Stomach smooth muscle (tissue), 2 donors: ENCODE measurements around the gene GPRC5C.
A peak's percentile ranks its signal among the peaks of the same experiment; 100 is the strongest.

Experiments used
- H3K27ac ChIP-seq: one replicate; pipeline ENCODE4 v1.7.0; 2013; ENCODE audit warnings: mild to moderate bottlenecking, low read length, inconsistent platforms
- H3K27me3 ChIP-seq, 2 donors: one replicate each; pipeline ENCODE4 v1.7.0; 2013; ENCODE audit warnings: low read length in 2 of 2; ENCODE audit not compliant: insufficient read depth in 2 of 2, control insufficient read depth in 1 of 2
- H3K36me3 ChIP-seq, 2 donors: one replicate each; pipeline ENCODE4 v1.7.0; 2013; ENCODE audit warnings: low read length in 2 of 2; ENCODE audit not compliant: control insufficient read depth in 2 of 2, insufficient read depth in 2 of 2
- H3K4me1 ChIP-seq: one replicate; pipeline ENCODE4 v1.7.0; 2013; ENCODE audit warnings: low read length; ENCODE audit not compliant: control insufficient read depth, insufficient read depth
- H3K4me3 ChIP-seq, 2 donors: one replicate each; pipeline ENCODE4 v1.7.0; 2013; ENCODE audit warnings: low read length in 2 of 2
- H3K9ac ChIP-seq, 2 donors: one replicate each; pipeline ENCODE4 v1.7.0; 2013; ENCODE audit warnings: low read length in 2 of 2, mild to moderate bottlenecking in 1 of 2
- H3K9me3 ChIP-seq, 2 donors: one replicate each; pipeline ENCODE4 v1.7.0; 2013; ENCODE audit warnings: low read length in 2 of 2; ENCODE audit not compliant: control insufficient read depth in 2 of 2
- donor health status: healthy.
- donor health status: Pancreatic carcinoma.

The GPRC5C gene, protein sequence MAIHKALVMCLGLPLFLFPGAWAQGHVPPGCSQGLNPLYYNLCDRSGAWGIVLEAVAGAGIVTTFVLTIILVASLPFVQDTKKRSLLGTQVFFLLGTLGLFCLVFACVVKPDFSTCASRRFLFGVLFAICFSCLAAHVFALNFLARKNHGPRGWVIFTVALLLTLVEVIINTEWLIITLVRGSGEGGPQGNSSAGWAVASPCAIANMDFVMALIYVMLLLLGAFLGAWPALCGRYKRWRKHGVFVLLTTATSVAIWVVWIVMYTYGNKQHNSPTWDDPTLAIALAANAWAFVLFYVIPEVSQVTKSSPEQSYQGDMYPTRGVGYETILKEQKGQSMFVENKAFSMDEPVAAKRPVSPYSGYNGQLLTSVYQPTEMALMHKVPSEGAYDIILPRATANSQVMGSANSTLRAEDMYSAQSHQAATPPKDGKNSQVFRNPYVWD

DNA sequence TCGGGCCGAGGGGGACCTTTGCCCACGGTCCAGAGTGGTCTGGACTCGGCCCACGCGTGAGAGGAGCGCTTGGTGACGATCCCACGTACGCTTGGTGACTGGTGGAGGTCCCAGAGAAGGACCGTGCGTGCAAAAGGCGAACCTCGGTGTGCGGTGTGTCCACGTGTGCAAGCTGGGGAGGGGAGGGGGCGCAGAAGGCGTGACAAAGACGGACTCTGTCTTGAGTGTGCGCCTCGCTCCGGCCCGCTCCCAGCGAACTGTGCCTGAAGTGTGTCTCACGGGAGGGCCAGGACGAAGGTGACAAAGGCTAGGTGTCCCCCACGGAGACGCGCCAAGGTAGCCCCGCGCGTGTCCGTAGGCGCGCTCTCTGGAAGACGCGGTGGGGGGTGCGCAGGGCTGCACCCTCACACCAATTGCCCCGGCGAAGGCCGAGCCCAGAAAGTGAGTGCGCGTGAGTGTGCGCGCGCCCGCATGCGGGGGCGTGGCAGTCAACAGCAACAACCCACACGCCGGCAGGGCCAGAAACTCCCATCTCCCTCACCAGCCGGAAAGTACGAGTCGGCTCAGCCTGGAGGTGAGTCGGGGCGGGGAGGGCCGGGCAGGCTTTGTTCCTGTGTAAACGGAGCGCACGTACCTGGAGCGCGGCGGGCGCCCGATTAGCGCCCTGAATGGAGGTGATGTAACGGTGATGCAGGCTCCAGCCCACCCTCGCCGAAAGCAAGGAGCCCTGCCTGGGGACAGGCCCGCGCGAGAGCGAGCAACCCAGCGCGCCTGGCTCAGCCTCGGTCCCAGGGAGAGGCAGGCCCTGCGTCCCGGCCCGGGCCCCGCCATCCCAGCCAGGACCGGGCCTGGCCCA is at the start of gene GPRC5C:
Gene GPRC5C, plus strand, starts transcription at position 521 of the 856 bp plus-strand sequence. CDS start 7,689 bp downstream, outside the sequence.
- Histone ChIP-seq H3K36me3 (no peaks in the 10 kb centered on the region), H3K27ac (peak within 1 kb of the TSS; percentile 95), H3K27me3 (peaks cover 0 to 3% of the 10 kb centered on the region in 2 donors), H3K4me3 (peak within 1 kb of the TSS; percentile 83 to 88), H3K9ac (peak within 1 kb of the TSS; percentile 77 to 87), H3K4me1 (peaks cover 24% of the 10 kb centered on the region), H3K9me3 (no peaks in the 10 kb centered on the region)

DNA sequence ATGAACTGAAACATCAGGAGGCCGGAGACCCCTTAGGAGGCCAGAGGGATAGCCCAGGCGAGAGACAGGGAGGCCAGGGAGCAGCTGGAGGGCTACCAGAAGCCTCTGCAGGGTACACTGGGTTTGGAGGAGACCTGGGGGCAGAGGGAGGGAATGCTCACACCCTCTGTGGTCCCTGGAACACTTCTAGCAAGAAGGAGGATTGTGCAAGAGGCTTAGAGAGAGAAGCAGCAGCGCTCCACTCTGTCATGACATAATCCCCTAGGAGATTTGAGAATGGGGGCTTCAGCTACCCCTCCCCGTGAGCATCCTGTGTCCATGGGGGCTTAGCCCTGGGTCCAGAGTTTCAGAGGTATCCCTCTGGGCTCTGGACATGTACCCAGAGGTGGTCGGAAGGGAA is 48.7 kb upstream of the GPRC5C start:
- no peak overlapping the region for H3K27ac ChIP-seq
- no peaks in the 10 kb centered on the region for H3K36me3 ChIP-seq
- H3K4me1 ChIP-seq = peaks cover 14% of the 10 kb centered on the region
- no peak overlapping the region for H3K9ac ChIP-seq
- no peaks in the 10 kb centered on the region for H3K27me3 ChIP-seq
- no peaks in the 10 kb centered on the region for H3K9me3 ChIP-seq
- no peak overlapping the region for H3K4me3 ChIP-seq

DNA sequence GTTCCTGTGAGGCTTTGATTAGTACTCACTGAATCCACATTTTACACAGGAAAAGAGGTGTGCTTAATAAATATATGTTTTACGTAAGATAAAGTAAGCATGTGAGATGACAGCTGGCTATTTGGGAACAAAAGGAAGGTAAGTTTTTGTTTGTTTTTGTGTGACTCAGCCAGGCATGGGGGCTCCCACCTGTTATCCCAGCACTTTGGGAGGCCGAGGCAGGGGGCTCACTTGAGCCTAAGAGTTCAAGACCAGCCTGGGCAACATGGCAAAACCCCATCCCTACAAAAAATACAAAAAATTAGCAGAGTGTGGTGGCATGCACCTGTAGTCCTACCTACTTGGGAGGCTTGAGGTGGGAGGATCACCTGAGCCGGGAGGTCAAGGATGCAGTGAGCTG is 46.7 kb upstream of the GPRC5C start:
- Histone ChIP-seq H3K9ac (no peak overlapping the region), H3K4me3 (no peak overlapping the region), H3K36me3 (no peaks in the 10 kb centered on the region), H3K9me3 (no peaks in the 10 kb centered on the region), H3K27ac (no peak overlapping the region), H3K4me1 (peaks cover 4% of the 10 kb centered on the region), H3K27me3 (no peaks in the 10 kb centered on the region)

DNA sequence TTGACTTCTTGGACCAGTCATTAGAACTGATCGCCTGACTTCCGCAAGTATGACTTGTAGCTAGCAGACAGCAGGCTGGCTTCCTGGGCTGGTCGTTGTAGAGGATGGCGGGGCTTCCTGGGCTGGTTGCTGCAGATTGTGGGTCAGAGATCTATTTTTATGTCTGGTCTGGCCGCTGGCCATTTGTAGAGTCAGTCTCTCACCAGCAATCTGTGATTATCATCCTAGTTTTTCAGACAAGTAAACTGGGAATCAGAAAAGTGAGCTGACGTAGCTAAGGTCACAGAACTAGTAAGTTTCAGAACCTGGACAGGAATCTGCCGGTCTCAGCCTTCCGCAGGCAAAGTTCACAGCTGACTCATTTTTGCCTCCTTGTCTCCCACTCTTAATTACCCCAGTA is 45.5 kb upstream of the GPRC5C start:
- Histone ChIP-seq H3K36me3 (no peaks in the 10 kb centered on the region), H3K27ac (no peak overlapping the region), H3K4me3 (no peak overlapping the region), H3K9ac (no peak overlapping the region), H3K27me3 (no peaks in the 10 kb centered on the region), H3K4me1 (no peaks in the 10 kb centered on the region), H3K9me3 (no peaks in the 10 kb centered on the region)

DNA sequence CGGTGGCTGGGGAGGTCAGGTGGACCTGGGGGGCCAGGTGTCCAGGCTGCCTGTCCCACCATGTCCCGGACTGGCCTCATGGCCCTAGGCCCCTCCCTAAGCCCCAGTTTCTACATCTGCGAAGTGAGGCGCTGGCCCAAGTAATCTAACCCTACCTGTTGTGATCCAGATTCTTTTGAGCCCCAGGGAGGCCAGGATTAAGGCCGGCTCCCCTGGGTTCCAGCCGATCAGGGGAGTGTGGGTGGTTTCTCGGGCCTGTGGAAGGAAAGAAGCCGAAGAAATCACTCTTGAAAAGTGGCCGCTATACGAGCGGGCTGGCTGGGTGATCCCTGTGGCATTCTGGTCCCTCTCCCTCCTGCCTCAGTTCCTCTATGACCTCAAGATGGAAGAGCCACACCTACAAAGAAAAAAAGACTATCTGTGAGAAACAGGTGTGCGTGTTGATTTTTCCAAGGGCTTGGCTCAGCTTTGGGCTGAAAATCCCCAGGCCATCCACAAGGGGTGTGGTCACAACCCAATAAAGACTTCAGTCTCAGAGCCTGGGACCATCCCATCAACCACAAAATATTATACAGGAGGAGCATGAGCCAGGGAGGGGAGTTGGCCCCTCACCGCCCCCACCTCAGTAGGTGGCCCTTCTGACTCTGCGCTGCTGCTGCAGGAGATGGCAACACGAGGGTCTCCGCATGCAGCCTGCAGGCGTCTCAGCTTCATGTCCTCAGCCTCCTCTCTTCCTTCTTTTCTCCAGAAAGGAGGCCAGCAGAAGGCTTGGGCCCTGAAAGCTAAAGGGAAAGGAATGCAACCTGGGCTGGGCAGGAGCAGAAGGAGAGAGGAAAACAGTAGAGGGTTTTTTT is 44.3 kb upstream of the GPRC5C start:
- Histone ChIP-seq H3K4me3 (no peak overlapping the region), H3K9ac (no peak overlapping the region), H3K36me3 (no peaks in the 10 kb centered on the region), H3K9me3 (no peaks in the 10 kb centered on the region), H3K27ac (no peak overlapping the region), H3K4me1 (no peaks in the 10 kb centered on the region), H3K27me3 (no peaks in the 10 kb centered on the region)

DNA sequence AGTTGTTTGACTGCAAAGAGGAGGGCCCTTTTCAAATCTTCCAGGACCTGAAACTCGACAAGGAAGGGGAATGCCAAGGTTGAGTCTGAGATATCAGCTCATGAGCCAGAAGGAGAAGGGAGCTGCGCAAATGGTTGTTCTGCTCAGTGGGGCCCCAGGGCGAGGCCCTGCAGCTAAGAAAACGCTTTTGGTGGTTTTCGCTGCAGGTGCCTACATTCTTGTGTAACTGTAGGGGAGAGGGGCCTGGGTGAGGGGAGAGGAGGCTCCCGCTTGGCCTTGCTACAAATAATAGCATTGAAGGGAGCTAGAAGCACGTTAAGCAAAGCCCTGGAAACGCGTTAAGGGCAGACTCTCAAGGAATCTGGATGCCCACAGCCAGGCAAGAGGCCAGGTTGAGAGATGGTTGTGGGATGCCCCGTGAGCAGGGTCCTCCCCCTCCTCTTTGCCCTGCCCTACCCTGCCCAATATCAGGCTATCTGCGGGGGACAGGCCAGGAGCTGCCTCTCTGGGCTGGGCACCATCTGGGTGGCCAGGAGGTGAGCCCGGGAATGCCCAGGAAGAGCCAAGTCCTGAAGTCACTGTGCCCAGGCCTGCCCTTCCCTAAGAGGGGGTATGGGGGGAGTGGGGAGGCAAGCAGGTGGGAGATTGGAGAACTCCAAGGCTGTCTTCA is 42.7 kb upstream of the GPRC5C start:
- no peaks in the 10 kb centered on the region for H3K27me3 ChIP-seq
- H3K9ac ChIP-seq = no peak overlapping the region
- H3K4me3 ChIP-seq = no peak overlapping the region
- no peaks in the 10 kb centered on the region for H3K4me1 ChIP-seq
- peaks cover 0 to 3% of the 10 kb centered on the region in 2 donors for H3K9me3 ChIP-seq
- no peak overlapping the region for H3K27ac ChIP-seq
- H3K36me3 ChIP-seq = no peaks in the 10 kb centered on the region

DNA sequence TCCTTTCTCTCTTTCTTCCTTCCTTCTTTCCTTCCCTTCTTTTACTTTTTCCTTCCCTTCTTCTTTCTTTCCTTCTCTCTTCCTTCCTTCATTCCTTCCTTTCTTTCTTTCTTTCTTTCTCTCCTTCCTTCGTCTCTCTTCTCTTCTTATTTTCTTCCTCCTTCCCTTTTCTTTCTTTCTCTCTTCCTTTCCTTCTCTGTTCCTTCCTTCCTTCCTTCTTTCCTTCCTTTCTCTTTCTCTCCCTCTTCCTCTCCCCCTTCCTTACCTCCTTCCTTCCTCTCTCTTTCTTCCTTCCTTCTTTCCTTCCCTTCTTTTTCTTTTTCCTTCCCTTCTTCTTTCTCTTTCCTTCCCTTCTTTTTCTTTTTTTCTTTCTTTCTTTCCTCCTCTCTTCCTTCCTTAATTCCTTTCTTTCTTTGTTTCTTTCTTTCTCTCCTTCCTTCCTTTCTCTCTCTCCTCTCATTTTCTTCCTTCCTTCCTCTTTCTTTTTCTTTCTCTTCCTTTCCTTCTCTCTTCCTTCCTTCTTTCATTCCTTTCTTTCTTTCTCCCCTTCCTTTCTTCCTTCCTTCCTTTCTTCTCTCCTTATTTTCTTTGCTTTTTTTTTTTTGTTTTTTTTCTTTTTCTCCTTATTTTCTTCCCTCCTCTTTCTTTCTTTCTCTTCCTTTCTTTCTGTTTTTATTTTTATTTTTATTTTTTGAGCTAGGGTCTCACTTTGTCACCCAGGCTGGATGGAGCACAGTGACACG is 41.8 kb upstream of the GPRC5C start:
- H3K27ac ChIP-seq = no peak overlapping the region
- H3K9ac ChIP-seq = no peak overlapping the region
- H3K4me1 ChIP-seq = no peaks in the 10 kb centered on the region
- H3K9me3 ChIP-seq = peaks cover 0 to 3% of the 10 kb centered on the region in 2 donors
- H3K36me3 ChIP-seq = no peaks in the 10 kb centered on the region
- H3K27me3 ChIP-seq = peaks cover 0 to 2% of the 10 kb centered on the region in 2 donors
- no peak overlapping the region for H3K4me3 ChIP-seq

DNA sequence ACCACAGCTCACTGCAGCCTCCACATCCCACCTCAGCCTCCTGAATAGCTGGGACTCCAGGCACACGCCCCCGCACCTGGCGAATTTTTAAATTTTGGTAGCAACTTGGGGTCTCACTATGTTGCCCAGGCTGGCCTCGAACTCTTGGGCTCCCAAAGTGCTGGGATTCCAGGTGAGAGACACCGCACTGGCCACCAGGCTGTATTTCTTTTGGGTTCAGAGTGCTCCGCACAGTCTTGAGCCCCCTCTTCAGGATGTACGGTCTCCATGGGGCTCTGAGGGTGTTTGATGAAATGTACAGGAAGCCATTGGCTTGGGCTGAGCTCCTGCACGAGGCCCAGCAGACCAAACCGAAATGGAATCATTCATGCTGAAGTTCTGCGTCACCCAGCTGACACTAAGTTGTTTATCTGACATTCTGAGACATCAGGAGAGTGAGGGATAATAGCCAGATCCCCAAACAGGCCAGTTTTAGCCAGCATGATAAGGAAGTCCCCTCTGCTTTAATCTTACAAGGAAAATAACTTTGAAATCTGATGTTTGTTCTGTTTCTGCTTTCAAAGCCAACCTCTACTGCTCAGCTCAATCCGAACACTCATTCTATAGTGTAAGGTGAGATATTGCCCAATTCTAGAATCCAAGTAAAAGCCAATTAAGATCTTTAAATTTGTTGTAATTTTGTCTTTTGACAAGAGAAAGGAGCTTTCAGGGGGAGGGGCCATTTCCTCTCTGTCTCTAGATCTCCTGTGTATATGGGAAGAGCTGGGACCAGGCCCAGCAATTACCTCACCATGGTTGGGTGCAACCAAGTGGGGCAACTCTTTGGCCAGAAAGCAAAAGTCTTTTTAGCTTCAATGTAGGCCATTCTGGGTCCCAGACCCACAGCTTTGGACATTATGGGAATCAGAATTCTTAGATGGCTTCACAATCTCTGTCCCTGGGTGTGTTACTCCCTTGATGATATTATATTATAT is 40.9 kb upstream of the GPRC5C start:
- Histone ChIP-seq H3K27me3 (peaks cover 0 to 2% of the 10 kb centered on the region in 2 donors), H3K36me3 (no peaks in the 10 kb centered on the region), H3K4me1 (no peaks in the 10 kb centered on the region), H3K27ac (no peak overlapping the region), H3K9ac (no peak overlapping the region), H3K9me3 (peaks cover 0 to 3% of the 10 kb centered on the region in 2 donors), H3K4me3 (no peak overlapping the region)

DNA sequence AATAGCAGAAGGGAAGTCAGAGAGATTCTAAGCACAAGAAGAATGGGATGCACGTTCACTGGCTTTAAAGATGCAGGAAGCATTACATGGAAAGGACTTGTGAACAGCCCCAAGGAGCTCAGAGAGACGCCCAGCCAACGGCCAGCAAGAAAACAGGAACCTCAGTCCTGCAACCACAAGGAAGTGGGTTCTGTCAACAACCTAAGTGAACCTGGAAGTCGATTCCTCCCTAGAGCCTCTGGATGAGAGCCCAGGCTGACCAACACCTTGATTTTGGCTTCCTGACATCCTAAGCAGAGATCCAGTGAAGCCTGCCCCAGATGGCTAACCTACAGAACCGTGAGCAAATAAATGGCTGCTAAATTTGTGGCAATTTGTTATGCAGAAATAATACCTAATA is 40.1 kb upstream of the GPRC5C start:
- Histone ChIP-seq H3K4me1 (no peaks in the 10 kb centered on the region), H3K27me3 (peaks cover 0 to 2% of the 10 kb centered on the region in 2 donors)

More for the DNA sequence above, 40.1 kb upstream of the GPRC5C start:
- H3K27ac ChIP-seq = no peak overlapping the region
- H3K4me3 ChIP-seq = no peak overlapping the region
- H3K9me3 ChIP-seq = peaks cover 0 to 3% of the 10 kb centered on the region in 2 donors
- H3K9ac ChIP-seq = no peak overlapping the region
- H3K36me3 ChIP-seq = no peaks in the 10 kb centered on the region
